SIG-M5 treated with dmso at 0.1 percent for 504 hours (cell line): ENCODE measurements around the gene ACVRL1.

Source experiments
- DNase-seq: peaks from one replicate; lab custom pipeline; 2025; ENCODE audit not compliant: unreplicated experiment; lab: John Stamatoyannopoulos, UW

Gene ACVRL1

DNA sequence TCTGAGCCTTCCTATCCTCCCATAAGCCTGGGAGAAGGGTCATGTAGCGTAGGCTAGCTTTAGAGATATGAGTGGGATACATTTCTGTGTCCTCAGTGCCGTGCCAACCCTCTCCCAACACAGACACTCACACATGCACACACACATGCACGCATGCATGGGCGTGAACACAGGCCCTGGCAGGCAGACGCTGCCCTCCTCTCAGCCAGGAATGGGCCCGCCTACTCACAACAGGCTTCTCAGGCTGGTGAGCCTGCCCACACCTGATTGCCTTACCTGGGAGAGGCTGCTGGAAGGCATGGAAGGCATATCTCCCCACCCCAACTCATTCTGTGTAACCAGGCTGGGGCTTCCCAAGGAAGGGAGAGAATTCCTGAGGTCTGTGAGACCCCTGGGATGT is 31.4 kb downstream of the ACVRL1 start:
- DNase-seq = no peak

DNA sequence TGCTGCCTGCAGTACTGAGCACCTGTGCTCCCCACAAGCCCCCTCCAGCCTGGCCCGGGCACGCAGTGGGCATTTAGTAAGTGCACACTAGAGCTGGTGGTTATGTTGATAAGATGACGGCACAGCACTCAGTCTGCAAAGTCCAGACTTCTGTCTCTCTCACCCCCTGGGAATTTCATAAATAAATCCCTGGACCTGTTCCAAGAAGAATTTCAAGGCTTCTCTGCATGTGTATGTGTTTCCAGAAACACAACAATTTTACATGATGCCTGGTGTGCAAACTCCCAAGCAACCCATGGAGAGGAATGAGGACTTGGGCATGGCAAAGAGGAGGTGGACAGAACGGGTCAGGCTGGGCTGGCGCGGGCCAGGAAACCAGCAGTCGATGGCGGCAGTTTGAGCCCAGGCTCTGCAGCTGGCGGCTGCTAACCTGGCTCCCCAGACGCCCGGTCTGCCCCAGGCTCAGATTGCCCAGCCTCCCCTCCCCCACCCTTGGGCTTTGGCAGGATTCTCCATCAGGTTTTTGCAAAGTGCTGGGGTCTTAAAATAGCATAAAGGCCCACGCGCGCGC is 33.8 kb downstream of the ACVRL1 start:
- no peak for DNase-seq

DNA sequence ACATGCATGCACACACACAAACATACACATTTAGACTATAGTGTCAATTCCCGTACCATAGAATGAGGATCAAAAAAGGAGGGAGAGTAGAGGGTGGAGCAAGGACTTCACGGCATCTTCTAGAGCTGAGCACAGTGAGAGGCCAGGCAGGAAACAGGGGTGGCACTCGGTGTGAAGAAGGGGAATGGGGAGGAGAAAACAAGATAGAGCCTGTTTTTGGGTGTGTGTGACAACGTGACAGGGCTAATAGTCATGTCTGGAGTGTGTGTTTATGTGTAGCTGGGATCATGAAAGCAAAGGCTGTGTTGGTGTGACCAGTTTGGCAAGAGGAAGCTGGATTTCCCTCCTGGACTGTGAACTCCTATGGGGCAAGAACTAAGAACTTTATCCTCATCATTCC is 34.3 kb downstream of the ACVRL1 start:
- DNase-seq = no peak

DNA sequence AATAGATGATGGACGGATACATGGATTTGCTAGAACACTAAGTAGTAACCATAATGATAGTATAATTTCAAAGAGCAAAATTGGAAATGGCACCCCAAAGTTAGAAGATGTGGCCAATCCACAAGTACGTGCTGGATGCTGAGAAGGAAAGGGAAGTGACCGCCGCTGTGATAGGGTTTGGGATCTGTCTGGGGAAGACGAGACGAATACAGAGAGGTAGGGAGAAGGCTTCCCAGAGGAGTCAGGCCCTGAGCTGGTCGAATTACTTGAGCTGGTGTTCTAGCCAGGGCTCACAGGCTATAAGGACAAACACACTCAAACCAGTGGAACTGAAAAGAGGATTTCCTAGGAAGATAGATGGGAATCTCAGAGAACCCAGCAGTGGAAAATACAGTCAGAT is 34.8 kb downstream of the ACVRL1 start:
- no peak for DNase-seq

DNA sequence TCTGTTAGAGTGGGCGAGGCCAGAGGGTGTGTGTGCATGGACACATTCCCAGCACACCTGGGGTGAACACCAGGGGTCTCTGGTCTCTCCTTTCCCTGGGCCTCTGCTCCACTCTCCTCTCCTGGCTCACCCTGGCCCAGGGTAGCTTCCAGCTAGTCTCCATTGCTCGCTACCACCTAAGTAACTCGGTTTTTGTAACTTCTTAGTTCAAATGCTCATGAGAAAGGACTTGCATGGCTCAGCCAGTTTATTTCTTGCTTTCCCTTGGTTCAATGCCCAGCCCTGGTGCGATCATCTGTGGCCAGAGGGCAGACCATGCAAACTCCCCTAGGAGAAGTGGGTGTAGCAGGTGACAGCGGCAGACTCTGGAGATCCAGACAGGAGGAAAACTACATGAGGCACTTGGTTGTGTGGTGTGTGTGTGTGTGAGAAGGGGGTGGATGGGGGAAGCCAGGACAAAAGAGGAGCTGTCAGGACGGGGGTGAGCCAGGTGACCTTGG is 35.2 kb downstream of the ACVRL1 start:
- no peak for DNase-seq

DNA sequence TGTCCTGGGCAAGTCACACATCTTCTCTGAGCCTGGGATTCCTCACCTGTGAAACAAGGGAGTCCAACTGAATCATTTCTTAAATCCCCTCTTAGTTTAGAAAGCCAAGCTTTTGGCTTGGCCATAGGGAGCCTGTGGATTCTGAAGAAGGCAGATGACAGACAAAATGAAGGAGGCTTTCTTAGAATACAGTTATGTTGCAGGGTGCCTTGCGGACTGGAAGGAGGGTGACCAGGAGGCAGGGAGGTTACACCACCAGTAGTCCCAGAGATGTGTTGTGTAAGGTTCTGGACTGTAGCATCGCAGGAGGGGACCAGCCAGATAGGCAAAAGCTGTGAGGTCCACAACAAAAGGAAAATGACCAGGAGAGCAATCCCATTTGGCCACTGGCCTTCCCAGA is 36.0 kb downstream of the ACVRL1 start:
- no peak for DNase-seq

DNA sequence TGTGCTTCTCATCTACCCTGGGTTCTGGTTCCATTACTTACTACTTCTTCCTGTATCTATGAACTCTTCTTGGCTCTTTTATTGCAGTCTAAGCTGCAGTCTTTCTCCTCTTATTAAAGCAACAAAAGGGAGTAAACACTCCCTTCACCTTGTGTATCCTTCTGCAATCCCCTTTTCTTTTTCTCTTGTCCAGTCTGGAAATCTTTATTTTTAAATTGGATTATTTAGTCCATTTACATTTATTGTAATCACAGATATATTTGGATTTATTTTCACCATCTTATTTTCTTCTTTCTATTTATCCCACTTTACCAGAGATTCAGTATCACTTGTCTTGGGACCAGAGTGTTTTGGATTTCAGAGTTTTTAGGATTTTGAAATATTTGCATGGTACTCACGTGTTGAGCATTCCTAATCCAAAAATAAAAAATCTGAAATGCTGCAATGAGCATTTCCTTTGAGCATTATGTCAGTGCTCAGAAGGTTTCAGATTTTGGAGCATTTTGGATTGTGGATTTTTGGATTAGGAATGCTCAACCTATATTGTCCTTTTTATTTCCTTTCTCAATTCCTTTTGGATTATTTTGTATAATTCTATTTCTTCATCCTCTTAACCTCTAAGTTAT is 37.4 kb downstream of the ACVRL1 start:
- no peak for DNase-seq

DNA sequence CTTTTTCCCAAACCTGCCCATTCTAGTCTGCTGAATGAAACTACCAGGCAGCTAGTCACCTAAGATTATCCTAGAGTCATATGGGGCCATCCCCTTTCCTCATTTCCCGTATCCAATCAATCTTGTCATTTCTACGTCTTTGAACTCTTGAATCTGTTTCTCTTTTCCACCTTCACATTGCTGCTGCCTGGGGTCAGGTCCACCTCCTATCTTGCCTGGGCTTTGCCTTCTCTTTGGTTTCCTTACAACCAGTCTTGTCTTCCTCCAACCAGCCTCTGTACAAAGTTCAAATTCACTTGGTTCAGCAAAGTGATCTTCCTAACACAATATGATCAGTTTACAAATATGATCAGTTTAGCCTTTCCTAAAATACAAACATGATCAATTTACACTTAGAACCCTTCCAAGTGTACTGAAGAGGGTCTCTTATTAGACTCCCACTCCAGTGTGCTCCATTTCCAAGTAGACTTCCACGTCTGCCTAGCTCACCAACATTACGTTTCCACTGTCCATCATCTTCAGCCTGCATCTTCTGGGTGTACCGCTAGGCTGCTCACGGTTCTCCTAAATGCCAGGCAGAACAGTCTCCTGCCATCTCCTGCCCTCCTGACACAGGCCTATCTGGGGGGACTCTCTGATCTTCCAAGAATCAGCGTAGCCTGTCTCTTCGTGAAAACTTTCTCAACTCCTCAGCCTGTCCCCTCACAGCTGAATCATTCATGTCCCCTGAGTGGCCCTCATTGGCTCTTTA is 40.1 kb downstream of the ACVRL1 start:
- no peak for DNase-seq

DNA sequence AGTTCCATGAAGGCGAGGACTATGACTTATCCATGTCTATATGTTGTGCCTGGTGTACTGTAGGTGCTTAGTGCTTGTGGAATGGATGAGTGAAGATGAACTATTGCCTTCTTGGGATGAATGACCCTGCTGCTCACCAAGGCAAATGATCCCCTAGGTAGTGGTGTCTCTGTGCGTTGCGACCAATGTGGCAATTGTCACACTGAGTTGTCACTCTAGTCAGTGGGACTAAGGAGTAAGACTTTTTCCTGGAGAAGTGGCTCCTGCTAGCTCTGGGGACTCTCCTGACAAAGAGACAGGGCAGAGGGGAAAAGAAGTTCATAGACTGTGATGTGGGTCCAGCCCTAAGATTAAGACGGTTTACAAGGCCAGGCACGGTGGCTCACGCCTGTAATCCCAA is 40.8 kb downstream of the ACVRL1 start:
- no peak for DNase-seq

DNA sequence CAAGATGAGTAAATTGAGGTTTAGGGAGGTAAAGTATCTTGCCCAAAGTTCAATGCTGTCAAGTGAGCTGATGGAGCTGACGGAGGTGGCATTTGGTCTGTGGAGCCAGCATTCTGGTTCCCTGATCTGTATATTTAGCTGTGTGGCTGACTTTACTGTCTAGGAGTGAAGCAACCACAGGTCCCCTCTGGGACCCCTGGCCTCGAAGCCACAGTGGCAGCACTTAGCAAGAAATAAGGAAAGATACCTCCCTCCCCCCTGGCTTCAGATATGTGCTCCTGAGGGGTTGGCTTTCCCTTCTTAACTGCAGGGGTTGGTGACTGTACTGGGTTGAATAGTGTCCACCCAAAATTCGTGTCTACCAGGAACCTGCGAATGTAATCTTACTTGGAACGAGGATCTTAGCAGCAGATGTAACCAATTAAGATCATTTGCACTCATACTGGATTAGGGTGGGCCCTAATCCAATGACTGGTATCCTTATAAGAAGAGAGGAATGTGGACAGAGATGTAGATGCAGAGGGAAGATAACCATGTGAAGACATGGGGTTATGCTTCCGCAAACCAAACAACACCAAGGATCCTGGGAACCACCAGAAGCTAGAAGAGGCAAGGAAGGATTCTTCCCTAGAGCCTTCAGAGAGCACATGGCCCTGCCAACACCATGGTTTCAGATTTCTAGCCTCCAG is 42.2 kb downstream of the ACVRL1 start:
- DNase-seq = no peak

DNA sequence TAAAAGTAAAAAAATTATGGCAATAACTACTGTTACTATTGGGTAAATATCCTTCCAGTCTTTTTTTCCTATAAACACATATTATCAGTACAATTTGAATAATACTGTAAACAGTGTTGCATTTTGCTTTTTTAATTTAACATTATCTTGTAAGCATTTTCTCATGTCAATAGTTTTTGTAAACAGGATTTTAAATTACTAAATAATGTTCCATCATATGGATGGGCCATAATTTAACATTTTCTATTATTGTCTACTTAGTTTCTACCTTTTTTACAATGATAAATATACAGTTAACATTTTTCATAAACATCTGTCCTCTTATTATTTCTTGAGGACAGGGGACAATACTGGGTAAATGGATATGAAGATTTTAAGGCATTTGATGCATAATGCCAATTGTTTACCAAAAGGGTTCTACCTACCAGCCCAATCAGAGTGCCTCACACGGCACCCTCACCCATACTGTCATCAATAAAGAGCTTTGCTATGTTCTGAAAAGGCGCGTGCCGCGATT is 43.4 kb downstream of the ACVRL1 start:
- no peak for DNase-seq

DNA sequence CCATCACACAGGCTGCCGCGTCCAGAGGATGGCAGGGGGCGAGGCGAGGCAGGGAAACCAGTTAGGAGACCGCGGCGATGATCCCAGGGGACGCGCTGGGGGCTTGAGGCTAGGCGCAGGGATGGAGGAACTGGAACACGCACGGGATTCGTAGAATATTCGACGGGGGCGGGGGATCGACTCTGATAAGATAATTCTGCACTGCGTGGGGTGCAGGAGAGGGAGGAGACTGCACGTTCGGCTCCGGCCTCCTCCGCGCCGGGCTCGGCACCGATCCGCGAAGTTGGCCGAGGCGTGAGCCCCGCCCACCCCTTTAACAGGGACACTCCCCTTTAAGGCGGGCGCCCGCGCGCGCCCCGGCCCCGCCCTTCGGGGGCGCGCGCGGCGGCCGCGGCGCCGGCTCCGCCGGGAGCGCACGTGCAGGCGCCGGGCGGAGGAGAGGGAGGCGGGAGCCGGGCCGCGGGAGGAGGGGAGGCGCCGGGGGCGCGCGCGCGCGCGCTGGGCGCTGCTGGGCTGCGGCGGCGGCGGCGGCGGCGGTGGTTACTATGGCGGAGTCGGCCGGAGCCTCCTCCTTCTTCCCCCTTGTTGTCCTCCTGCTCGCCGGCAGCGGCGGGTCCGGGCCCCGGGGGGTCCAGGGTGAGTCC is 44.0 kb downstream of the ACVRL1 start, which contains the start of gene ACVR1B:
TSS of gene ACVR1B (plus strand) at position 501 of the 644 bp plus-strand sequence. CDS start at position 546, 45 bp downstream.
- DNase-seq = peak; percentile 86

DNA sequence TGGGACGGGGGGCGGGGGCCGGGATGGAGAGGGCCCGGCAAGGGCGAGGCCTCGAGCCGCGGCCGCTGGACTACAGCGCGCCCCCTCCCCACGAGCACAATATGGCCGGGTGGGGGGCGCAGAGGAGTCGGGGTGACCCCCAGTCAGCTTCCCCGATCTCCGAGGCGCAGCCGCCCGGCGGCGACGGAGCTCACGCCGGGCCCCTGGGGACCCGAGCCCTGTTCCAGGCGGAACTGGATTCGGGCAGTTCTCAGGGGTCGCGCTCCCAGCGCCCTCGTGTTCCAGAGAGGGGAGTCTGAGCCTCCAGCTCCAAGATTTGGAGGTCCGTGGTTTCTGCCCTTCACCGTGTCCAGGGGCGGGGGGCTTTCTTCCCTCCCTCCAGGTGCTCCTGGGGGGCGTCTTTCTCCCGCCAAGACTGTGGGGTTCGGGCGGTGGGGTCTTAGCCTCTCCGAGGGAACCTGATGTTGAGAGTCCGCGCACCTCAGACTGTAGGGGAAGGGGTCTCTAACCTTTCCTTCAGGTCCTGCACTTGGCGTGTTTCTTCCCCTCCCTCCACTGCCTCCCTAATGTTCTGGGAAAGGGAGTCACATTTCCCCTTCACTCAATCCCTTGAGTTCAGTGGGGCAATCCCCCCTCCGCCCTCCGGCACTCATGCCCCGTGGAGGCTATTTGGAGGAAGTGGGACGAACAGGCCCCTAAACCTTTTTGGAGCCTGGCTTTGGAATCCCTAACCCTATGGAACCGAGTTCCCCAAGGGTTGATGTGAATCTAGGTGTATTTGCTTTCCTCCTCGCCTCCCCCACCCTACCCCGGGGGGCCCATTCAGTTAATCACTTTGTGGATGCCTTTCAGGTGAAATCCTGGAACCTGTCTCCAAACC is 44.8 kb downstream of the ACVRL1 start:
- DNase-seq = peak; percentile 28

DNA sequence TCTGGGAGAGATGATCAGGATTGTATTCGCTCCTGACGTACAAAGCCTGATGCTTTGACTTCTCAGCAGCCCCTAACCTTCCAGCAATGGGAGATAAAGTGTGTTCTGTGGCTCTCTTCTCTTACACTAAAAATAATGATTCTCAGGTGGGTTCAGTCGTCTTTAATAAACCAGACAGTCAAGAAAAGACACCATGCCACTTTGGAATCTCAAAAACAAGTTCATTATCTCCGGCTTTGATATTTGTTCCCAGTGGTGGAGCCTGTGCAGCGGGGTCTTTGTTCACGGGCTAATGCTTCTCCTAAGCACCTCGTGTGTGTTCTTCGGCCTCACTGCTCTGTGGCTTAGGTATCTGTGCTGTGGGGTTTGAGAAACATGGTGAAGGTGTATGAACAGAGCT is 45.8 kb downstream of the ACVRL1 start:
- DNase-seq = no peak

DNA sequence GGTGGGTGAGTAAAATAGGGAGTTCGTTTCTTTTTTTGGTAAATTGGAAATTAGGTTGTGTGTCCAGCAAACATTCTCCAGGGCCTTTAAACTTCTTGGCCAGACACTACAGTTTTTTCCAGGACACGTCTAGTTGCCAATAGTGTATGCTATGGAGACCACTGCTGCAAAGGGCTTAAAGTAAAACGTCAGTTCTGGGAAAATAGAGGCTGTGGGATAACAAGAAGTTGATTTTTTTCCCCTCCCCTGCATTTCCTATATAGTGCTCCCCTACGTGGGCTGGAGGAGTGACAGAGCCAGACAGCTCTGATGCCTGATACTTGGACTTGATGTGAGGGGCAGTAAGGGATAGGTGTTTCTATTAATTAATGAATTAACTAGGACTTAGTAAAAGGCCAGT is 46.6 kb downstream of the ACVRL1 start:
- DNase-seq = no peak

DNA sequence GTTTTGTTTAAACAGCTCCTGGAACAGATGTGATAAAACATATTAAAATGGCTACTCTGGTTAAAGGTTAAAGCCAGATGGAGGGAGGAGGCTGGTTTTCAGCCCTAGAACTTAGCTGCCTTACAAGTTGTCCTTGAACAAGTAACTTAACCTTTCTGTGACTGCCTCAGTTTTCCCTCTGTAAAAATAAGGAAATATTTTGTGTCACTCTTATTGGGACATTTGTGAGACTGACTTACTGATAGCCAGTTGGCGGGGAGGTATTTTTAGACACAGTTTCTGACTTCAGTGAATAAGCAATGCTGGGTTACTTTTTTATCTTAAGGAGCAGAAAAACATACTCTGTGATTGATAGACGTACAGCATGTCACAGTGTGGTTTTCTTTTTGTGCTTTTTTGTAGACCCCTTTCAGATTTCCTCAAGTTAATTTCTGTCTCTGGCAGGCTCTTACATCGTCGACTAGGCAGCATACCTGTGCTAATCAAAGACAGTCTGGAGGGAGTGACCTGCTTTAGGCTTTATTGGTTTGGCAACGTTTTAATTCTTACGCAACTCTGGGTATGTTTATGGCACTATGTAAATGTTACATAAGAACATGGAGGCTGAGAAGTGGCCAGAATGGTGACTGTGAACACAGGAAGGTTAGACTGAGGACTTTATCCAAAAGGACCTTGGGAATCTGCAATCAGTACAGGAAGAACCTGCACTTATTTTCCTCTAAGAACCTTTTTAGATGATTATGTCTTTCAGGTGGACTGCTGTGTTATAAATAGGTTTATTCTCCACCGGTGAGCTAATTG is 47.5 kb downstream of the ACVRL1 start:
- peak; percentile 40 for DNase-seq

DNA sequence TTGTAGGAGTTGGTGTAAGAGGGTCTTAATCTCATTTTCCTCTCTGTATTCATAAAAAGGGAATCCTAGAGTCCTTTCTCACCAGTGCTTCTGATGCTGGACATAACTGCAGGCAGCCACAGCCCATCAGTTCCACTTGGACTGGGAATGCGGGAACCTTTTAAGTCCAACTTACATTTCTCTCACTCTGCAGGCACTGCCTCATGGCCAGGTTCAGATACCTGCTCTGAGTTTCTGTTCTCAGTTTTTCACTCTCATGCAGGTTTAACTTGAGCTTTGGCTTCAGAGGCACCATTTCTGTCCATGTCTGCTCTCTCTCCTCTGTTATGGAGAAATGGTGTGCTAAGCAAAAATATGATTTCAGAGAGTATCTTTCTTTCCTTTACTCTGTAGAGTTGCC is 48.4 kb downstream of the ACVRL1 start:
- no peak for DNase-seq

DNA sequence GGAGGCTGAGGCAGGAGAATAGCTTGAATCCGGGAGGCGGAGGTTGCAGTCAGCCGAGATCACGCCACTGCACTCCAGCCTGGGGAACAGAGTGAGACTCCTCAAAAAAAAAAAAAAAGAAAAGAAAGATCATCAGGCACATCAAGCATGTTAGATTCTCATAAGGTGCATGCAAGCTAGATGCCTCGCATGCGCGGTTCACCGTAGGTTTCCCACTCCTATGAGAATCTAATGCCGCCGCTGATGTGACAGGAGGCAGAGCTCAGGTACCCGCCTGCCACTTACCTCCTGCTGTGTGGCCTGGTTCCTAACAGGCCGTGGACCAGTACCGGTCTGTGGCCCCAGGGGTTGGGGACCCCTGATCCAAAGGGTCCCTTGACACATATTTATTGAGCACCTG is 51.2 kb downstream of the ACVRL1 start:
- DNase-seq = no peak

DNA sequence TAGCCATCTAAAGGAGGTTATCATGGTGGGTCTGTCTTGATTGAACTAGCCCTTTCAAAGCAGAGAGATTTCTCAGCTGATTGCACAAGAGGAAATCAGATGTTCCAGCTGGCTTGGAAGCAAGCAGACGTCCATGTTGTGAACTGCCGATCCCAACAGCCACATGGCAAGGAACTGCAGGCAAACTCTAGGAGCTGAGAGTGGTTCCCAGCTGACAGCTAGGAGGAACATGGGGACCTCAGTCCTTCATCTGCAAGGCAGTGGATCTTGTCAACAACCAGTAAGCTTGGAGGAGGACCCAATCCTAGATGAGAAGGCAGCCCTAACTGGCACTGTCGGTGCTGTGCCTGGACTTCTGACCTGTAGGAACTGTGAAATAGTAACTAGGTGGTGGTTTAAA is 51.9 kb downstream of the ACVRL1 start:
- no peak for DNase-seq
